ENCODE data around the gene DCLRE1A.

DNA sequence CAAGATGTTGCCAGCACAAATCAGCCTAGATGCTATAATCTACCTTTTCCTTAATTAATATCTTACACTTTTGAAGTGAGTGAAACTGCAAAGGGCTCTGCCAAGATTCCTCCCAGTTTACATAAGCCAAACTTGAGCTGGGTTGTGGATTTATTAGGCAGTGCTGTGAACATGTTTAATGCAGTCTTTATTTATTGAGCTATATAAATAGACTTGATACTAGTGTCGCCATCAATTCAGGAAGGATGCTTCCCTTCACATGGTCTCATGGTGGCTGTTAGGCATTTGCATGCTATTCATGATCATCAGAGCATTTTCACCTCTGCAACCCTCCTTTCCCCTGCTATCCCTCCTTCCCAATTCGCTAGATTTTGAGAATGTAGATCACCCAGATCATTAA is 62.2 kb downstream of the DCLRE1A start:
- TF ChIP-seq RFX5 (IDR thresholded peaks at IDR 0.05; ENCODE audit: low read depth, low read length) (no peak), ZNF785 (CRISPR knock-in tag; IDR thresholded peaks at IDR 0.05) (no peak), DACH1 (IDR thresholded peaks at IDR 0.05; ENCODE audit: partially characterized antibody) (no peak), MYNN (IDR thresholded peaks at IDR 0.05) (no peak), MYNN (CRISPR knock-in tag; IDR thresholded peaks at IDR 0.05) (no peak), CHCHD3 (CRISPR knock-in tag; IDR thresholded peaks at IDR 0.05) (no peak), FOS (IDR thresholded peaks at IDR 0.05; ENCODE audit: extremely low read depth, insufficient read length) (no peak), TBL1XR1 (IDR thresholded peaks at IDR 0.05; ENCODE audit: low read length in 2 of 2) (no peak), CTBP1 (IDR thresholded peaks at IDR 0.05; ENCODE audit: borderline replicate concordance) (no peak), GATA2 (CRISPR knock-in tag; IDR thresholded peaks at IDR 0.05) (no peak), TAF1 (IDR thresholded peaks at IDR 0.05; ENCODE audit: control insufficient read depth, extremely low read depth, insufficient read depth, low read length, severe bottlenecking) (no peak), MTF1 (CRISPR knock-in tag; IDR thresholded peaks at IDR 0.05; ENCODE audit: borderline replicate concordance) (no peak), ADNP (tag; IDR thresholded peaks at IDR 0.05) (no peak), ZBTB8A (IDR thresholded peaks at IDR 0.05; ENCODE audit: partially characterized antibody) (no peak)
- TF ChIP-seq, protein P1, sequence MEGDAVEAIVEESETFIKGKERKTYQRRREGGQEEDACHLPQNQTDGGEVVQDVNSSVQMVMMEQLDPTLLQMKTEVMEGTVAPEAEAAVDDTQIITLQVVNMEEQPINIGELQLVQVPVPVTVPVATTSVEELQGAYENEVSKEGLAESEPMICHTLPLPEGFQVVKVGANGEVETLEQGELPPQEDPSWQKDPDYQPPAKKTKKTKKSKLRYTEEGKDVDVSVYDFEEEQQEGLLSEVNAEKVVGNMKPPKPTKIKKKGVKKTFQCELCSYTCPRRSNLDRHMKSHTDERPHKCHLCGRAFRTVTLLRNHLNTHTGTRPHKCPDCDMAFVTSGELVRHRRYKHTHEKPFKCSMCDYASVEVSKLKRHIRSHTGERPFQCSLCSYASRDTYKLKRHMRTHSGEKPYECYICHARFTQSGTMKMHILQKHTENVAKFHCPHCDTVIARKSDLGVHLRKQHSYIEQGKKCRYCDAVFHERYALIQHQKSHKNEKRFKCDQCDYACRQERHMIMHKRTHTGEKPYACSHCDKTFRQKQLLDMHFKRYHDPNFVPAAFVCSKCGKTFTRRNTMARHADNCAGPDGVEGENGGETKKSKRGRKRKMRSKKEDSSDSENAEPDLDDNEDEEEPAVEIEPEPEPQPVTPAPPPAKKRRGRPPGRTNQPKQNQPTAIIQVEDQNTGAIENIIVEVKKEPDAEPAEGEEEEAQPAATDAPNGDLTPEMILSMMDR (IDR thresholded peaks at IDR 0.05 in 2 of 3, conservative IDR thresholded peaks at IDR 0.05 in 1 of 3; ENCODE audit: insufficient read depth in 2 of 3, low read depth in 1 of 3, low read length in 3 of 3), result no peak
